SH-SY5Y (cell line): Measurements from ENCODE around the gene APLF.

Experiments used
- GATA2 ChIP-seq: IDR thresholded peaks from 2 replicates; pipeline ENCODE4 v1.6.1; 2011; ENCODE audit warnings: mild to moderate bottlenecking, low read depth, low read length
- GATA3 ChIP-seq: IDR thresholded peaks from 2 replicates; pipeline ENCODE4 v1.6.1; 2011; ENCODE audit warnings: low read depth, mild to moderate bottlenecking, low read length, moderate library complexity

The APLF gene

GRCh38 chr2:68564426-68564825 lies 97.0 kb downstream of the APLF start:
- TF ChIP-seq GATA2 (no peak), GATA3 (no peak)

GRCh38 chr2:68565273-68565672 lies 97.9 kb downstream of the APLF start:
- TF ChIP-seq GATA3 (no peak), GATA2 (no peak)

- TF ChIP-seq GATA3 (no peak), GATA2 (no peak)
Observed at GRCh38 chr2:68565858-68566257, 98.5 kb downstream of the APLF start.

- TF ChIP-seq GATA3 (no peak), GATA2 (no peak)
Observed at GRCh38 chr2:68566362-68566761, 99.0 kb downstream of the APLF start.

DNA sequence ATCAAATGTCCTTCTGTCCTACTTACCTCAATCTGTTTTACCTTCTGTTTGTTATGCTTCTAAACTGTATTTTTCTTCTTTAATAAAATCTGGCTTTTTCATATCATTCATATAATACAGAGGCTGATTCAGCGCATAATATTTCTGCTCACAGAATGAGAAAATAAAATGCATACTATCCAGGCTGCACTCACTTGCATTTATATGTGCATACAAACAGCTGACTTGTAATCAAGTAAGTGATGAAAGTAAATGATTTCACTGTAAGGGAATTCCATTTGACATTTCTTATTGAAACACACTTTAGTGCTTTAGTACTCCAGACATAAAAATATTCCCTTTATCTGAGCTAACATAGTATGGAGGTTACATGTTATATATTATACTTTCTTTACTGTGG lies 100.7 kb downstream of the APLF start:
- TF ChIP-seq GATA3 = no peak
- no peak for TF ChIP-seq GATA2

GRCh38 chr2:68569604-68570003 lies 102.2 kb downstream of the APLF start:
- TF ChIP-seq GATA2 = no peak
- no peak for TF ChIP-seq GATA3

- TF ChIP-seq GATA2 (no peak), GATA3 (no peak)
Observed at GRCh38 chr2:68574202-68574791, 106.9 kb downstream of the APLF start.

GRCh38 chr2:68577183-68577582 lies 109.8 kb downstream of the APLF start:
- TF ChIP-seq GATA2 (no peak), GATA3 (no peak)

GRCh38 chr2:68579689-68580088 lies 112.3 kb downstream of the APLF start:
- TF ChIP-seq GATA2 (no peak), GATA3 (no peak)

GRCh38 chr2:68588589-68588988 lies 121.2 kb downstream of the APLF start:
- TF ChIP-seq GATA3 = no peak
- no peak for TF ChIP-seq GATA2

DNA sequence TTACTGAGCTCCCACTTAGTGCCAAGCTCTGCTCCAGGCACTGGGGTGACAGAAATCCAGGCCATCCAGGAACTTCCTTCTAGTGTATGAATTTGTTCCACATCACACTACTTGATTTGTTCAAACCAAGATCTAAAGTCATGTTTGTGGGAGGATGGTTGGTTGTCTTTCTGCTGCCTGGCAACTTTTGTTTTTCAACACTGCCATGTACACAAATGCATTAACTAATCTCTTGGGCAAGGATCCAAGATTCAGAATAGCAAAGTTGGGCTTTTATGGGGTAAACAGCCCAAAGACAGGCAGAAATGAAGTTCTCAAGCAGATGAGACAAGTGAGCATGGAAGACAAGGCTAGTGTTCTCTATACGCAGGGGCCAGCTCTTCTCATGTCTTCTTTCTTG lies 122.6 kb downstream of the APLF start:
- TF ChIP-seq GATA3 (no peak), GATA2 (no peak)

DNA sequence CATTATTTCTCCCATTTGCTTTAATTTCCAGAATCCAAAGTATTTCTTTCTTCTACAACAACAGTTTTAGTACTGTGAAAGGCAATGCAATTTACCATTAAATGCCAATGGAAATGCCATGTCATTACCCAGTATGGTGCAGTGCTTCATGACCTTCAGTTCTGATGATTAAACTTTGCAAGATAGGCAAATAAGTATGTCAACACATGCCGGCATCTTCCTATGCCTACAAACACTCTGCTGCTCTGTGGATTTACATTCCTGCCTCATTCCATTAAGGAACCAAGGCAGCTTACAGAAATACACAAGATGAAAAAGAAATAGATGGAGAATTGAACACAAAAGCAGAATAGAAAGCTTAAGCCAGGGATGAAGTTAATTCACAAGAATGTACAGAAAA lies 123.3 kb downstream of the APLF start:
- no peak for TF ChIP-seq GATA2
- TF ChIP-seq GATA3 = no peak

DNA sequence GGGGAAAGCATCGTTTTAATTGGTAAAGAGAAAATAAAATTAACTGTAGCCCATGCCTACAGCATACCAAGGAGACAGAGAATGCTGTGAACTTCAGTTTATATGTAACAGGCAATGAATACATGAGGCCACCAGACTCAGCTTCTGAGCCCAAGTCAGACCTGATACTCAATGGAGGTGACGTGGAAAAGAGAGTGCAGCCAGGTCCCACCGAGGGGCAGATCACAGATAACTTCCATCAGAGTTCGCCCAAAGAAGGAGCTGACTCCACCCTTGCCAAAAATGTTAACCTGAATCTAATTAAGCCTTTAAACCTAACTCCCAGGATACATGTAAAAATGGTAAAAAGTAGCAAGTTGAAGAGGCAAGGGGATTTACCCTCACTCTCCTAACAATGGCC lies 123.8 kb downstream of the APLF start:
- no peak for TF ChIP-seq GATA2
- TF ChIP-seq GATA3 = no peak

- TF ChIP-seq GATA2 (no peak), GATA3 (no peak)
Observed at GRCh38 chr2:68594041-68594440, 126.7 kb downstream of the APLF start.

- TF ChIP-seq GATA2 (peak; percentile 55; the same call in 1 of the 2 replicates), GATA3 (no peak)
Observed at GRCh38 chr2:68594674-68595492, 127.5 kb downstream of the APLF start.
